HG03520 (cell line): ENCODE results near the gene PIEZO2.
"Not testable (repeated sequence)": the region's sequence is repeated elsewhere in the genome, so short reads cannot be mapped to it uniquely, and the experiment has no call there.

Experiments
- ATAC-seq: cut with Tn5 transposase; IDR thresholded peaks from one replicate; pipeline ENCODE4 v1.9.1; 2021; ENCODE audit warnings: mild to moderate bottlenecking, moderate library complexity; ENCODE audit not compliant: unreplicated experiment

Gene PIEZO2

DNA sequence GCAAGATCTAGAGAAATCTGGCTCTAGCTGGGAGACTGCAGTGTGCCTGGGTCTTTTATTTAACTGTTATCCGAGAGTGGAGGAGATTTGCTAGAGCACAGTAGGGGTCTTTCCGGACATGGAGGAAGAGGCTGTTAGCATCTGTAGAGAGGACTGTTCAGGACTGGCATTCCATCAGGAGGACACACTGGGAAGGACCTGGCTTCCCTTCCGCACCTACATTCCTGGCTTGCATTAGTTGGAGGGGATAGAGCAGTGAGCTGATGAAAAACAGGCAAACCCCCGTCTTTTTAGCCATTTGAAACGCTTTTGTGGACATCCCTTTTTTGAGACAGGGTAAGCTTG, 874 bp upstream of the PIEZO2 start:
- ATAC-seq, result no peak

DNA sequence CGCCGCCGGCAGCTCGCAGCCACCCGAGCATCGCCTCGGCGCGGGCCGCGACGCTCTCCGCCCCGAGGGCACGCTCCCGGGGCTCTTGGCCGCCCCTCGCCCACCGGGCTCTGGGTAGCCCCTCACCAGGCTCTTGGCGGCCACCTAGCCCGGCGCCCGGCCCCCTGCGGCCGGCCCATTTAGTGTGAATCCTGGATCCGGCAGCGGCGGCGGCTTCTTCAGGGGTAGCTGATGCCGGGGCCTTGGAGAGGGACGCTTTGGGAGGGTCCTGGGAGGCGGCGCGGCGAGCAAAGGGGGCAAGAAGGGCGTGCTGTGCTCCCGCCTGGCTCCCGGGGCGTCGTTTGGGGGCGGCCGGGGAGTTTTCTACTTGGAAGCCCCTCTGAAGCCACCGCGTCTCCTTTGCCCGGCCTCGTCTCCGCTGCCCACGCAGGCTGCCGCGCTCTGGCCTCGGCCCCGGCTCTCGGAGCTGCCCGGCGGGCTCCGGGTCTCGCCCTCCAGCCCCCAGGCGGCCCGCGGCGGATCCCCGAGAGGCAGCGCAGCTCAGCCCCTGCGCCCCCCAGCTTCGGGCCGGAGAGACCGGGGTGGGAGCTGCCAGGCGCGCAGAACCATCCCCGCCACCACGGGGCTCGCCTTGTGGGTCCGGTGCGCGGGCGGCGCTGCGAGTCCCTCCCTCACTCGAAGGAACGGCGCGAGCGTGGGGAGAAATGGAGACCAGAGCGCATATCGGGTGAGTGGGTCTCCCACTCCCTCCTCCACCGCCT, 509 bp downstream of the PIEZO2 start:
- no peak for ATAC-seq

DNA sequence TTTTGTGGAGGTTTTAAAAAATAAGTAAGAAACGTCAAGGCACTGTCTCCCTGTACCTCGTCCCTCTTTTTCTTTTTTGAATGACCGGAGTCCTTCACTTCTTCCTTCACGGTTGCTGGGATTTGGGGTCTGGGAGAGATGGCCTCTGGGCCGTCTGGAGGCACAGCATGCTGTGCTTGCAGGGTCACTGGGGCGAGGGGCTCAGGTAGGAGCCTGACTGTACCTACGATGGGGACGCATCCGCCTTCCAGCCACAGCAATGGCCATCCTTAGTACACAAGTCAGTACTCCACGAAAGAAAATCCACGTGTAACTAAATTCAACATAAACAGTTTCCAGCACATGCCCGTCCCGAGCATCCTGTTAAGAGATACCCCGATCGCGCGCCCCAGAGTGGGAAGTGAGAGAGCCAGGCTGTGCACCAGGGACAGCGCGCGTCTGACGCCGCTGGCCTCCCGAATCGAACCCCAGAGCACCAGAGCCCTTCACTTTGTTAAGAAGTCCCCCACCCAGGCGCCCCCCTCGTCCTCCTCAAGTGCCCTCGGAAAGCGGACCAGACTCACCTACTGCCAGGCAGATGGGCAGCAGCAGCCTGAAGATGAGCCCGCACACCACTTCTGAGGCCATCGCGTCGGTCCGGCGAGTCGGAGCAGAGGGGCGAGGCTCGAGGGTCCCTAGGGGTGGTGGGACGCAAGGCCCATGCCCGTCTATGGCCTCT, 1.2 kb downstream of the PIEZO2 start:
- ATAC-seq, result no peak

DNA sequence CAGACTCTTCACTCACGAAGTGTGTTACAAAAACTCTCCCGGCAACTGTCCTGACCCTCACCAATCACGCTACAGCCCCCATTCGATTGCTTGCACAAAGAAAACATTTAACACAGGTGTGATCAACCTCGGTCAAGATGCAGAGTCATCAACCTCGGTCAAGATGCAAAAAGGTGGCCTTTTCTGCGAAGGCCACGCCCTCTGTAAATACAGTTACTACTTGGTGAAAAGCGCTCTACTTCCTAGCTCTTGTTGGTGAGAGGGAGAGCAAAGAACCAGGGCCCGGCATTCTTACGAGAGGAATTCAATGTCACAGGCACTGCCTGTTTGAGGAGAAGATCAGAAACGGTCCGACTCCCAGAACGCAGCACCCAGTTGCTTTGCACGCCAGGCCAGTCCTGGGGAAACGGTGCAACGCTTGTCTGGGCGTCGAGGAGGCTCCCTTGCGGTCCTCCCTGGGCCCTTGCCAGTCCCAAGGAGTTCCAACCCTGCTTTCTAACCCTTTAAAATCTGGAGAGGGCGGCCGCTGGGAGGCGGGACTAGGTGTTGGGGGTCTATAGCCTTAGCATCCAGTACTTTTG, 1.9 kb downstream of the PIEZO2 start:
- no peak for ATAC-seq

DNA sequence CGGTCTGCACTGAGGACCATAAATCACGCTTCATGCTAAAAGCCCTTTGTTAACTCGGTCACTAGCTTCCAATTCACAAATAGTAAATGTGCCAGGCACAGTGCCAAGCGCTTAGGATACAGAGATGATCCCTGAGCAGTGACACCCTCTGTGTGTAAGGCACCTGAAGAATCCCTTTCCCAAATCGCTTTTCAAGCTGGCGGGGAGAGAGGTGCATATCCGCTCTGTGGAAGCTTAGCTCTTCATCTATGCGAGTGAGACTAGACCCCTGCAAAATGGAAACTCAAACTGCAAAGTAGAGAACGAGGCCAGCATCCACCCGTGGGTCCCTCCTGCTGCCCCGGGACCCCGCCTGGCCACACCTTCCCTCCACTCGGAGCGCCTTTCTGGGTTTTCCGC, 2.4 kb downstream of the PIEZO2 start:
- ATAC-seq, result no peak

DNA sequence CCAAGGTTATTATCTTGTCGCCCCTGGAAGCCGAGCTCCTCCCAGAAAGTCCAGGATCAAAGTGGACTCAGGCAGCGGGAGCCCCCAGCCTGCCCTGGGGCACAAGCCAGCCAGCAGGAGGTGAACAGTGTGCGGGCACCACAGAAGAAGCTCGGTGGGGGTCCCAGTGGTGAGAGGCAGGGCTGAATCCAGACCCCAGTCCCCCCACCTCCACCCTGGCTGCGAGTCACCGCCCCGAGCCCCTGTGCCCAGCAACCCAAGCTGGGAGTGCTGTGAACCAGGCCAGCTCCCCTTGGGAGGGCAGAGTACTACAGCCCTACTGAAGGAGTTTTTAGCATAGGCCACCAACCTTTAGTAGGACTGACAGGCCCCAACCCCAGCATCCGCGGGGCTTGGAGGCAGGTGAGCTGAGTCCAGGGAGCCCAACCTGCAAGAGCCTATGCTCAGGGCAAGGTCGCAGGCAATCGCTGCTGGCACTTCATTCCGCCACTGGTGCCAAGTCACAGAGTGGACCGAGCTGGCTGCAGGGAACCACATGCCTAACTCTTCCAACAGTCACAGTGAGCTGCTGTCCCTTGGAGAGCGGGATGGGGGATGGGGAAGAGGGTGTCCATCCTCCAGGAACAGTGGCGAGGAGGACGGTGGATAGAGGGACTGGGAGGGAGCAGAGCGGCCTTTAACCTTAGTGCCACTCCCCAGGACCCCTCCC, 3.0 kb downstream of the PIEZO2 start:
- no peak for ATAC-seq

DNA sequence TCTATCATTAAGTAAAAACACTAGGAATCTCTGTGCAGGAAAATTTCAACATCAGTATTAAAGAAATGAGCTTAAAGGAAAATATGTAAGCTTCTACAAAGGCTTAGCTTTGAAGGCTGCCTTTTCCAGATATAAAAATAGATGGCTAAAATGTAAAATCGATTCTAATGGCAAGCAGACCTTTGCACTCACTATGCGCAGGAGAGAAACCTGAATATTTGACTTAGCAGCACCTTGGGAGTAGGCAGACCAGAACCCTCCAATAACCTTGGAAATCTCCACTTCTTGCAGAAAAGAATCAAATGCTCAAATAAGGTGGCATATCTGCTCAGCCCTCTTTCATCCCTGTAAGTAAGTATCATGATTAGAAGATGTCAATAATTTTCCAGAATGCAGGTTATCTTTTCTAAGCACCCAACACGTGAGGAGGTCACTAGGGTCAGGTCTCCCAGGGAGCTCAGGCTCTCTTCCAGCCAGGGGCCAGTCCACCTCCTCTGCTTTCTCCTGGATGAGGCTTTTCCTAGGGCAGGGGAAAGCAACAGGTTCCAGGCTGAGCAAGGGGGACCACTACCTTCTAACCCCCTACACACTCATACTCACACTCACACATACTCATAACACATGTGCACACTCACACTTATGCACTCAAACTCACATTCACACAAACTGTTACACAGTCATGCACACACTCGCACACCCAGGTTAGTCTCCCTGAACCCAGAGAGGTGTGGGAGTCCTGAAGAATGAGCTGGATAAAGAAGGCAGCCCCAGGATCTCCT, 3.8 kb downstream of the PIEZO2 start:
- ATAC-seq, result no peak

DNA sequence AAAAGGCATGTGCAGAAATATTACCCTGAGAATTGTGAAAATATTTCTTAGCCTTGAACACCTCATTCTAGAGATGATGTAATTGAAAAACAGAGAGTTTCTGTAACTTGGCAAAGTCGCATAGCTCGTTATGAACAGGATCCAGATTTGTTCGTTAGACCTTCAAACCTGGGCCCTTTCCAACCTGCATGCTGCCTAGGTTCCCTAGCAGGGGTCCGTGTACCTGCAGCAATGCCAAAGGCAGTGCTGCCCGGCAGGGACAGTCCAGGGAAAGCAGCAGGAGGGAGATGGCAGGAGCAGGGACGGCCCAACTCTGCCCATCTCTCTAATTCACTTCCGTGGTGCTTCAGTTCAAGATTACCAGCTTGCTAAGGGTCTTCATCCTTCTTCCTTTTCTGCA, 12.0 kb downstream of the PIEZO2 start:
- ATAC-seq, result no peak

DNA sequence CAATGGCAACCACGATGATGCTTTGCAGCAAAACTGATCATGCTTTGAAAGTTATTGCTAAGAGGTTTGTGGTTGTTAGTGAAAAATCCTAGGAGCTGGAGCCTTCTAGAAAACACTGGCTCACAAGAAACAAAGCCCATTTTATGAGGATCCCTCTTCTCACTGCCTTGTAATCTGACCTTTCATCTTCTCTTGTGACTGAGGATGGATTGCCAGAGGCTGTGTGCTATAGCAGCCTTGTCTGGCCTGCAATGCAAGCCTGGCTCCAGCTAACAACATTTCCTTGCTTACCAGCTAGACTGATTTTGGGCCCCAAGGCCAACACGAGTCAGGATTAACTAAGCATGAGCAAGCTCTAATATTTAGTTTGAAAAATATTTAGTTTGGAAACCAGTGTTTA, 13.1 kb downstream of the PIEZO2 start:
- ATAC-seq, result no peak

DNA sequence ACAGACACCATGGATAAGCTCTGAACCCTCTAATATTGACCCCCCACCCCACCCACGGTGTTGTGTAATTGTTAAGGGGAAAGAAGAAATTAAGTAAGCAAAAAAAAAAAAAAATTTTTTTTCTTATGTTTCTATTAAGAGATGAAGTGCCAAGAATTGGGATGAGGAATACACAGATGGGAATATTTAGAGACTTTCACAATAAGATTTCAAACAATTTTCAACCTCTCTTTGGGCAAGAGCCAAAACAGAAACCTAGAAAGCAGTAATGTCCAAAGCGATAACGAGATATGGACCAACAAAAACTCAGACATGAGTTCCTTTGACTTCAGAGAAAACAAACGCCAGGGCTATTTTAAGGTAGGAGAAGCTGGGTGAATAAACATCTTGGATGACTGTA, 14.4 kb downstream of the PIEZO2 start:
- ATAC-seq, result no peak

DNA sequence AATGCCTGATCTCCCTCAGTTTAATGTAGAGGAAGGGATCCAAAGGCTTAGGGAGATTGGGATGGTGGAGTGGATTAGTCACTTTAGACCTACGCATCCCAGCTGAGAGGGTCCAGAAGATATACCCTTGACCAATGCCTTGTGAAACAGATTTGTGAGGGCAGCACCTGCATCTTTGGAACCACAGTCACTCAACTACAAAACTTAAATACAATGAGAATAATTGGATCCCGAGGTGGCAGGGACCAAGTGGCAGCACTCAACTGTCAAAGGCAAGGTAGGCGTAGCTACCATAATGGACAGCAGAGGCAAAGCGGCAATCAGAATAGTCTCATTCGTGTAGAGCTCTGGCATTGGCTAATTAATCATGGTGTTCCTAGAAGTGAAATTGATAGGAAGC, 20.3 kb downstream of the PIEZO2 start:
- not testable (repeated sequence) for ATAC-seq

DNA sequence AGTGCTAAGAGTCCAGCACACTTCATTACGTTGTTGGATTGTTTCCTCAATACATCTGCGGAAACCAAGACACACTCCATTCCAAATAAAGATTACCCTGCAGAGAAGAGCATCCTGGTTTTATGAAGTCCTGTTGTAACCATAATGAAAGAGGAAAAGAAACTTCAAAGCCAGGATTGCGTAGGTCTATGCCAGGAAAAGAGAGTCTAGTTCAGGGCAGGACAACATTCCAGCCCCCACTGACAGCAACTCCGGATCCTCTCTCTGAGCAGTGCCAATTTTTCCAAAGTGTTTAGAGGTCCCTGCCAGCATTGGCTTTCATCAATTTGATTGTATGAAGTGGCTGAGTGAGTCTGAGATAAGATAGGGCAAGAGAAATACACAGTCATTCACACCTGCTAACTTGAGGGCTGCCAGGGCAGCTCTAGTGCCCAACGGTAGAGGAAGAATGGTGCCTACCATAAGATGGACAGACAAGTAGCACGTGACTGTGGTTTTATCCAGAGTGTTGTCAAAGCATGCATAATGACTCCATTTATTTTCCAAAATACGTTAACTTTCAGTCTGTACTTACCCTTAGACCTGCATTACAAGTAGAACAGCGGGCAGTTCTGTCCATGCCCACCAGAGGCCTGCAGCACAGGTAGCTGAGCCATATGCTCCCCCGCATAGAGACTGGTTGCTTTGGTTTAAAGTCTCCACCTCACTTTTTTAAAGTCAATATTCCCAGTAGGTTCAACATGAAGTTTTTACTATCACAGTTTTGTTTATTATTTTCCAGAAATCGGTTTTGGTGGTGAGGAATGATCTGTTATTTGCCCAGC, 23.7 kb downstream of the PIEZO2 start:
- no peak for ATAC-seq

DNA sequence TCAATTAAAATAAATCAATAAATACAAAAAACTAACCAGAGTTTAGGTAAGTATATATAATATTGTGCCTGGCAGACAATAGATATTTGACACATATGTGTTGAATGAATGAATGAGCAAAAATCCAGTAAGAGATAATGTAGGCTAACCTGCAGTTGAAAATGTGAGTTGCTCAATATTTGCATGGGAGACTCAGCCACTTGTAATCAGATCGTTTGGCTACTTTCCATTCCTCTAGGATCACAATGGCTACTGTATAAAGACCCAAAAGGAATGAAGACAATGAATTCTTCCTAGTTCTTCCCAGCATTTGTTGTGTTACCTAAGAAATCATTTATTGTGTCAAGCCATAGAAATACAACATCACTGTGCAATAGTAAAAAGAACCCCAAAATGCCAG, 25.3 kb downstream of the PIEZO2 start:
- ATAC-seq, result no peak

DNA sequence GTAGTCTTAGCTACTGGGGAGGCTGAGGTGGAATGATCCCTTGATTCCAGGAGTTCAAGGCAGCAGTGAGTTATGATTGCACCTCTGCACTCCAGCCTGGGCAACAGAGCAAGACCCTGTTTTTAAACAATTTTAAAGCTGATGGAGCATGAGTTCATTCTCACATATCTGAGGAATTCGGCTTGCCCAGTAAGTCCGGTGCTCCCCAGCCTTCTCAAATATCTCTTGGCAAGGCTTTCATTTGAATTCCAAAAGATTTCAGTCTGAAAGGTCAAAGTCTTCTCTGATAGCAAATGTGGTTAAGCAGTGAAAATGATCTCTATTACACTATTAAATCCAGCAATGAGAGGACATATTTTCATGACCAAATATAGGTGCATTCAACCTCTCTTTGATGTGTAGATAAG, 27.9 kb downstream of the PIEZO2 start:
- ATAC-seq, result no peak

DNA sequence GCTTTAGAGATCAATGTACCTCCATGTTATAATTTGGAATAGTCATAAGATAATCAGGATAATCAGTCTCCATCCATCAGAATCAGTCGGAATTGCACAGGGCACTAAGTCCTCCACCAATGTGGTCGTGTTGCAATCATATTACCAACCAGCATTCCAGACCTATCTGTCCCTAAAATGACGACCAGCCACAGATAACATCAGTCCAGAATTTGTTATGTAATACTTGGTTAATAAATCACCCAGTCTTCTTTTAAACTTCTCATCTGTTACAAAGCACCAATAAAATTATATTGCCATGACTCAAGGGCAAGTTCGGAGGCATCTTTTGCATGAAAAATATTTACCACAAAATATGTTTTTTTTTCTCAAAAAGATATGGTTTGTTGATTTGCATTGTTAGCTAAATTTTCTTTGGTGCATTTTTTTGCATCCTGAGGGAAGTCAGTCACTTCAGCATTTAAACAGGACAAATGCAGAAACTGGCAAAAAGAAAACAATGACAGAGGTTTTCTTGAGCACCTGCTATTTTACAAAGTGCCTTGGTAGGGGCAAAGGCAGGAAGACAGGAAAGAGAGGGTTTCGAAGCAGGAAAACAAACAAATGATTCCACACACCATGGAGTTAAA, 29.3 kb downstream of the PIEZO2 start:
- ATAC-seq, result no peak

DNA sequence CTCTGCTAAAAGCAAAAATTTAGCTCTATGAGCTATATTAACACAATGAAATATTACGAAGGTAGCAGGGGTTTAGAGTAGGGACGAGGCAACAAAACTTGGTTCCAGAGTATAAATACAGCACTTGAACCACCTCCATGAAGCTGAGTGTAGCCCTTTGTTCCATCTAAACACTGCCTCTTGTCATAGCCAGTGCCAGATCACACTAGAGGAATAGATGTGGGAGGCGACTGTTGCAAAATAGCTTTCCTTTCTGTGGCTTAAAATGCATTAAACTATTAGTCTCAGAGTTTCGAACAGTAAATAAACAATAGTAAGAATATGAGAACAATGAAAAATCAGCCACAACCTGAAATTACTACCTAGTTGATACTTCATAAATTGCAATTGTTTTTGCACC, 29.8 kb downstream of the PIEZO2 start:
- no peak for ATAC-seq

DNA sequence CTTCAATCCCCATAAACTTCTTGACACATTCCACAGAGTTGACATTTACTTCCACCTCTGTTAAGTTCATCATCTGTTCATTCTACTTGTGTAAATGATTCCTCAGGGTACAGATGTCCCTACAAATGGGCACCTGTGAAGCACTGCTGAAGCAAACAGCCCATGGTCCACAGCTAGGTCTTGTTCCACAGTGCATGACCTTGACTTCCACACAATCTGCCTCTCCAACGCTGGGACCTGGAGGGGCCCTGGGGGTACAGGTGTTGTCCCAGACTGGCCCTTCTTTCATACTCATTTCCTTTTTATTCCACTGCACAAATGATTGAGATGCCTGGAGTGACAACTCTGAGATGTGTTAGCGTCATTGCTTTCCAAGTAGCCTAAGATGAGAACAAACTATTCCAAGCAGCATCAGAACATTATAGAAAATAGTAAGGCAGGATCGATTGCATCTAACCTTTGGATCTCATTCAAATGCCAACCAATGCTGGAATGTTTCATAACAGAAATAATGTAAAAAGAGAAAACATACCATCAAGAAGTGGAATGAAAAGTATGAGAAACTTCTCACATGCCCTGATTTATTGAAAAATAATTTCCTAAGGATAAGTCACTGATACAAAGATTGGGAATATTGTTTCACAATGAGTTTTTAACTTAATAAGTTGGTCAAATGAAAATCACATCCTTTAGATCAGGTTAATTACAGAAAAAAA, 31.2 kb downstream of the PIEZO2 start:
- ATAC-seq, result no peak

DNA sequence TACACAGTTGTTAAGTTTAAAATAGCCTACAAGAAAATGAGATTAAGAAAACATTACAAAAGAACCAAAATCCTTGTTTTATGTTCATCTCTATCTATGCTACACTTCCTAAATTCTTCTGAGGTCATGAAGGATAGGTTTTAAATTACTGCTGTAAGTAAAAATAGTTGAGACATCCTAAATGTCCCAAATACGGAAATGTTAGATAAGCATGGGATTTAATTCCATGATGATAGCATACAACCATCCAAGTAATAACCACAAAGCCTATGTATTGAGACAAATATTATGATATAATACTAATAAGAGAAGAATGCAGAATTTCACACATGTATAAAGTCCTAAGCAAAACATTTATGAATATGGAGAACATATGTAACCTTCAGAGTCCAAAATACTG, 34.1 kb downstream of the PIEZO2 start:
- no peak for ATAC-seq

DNA sequence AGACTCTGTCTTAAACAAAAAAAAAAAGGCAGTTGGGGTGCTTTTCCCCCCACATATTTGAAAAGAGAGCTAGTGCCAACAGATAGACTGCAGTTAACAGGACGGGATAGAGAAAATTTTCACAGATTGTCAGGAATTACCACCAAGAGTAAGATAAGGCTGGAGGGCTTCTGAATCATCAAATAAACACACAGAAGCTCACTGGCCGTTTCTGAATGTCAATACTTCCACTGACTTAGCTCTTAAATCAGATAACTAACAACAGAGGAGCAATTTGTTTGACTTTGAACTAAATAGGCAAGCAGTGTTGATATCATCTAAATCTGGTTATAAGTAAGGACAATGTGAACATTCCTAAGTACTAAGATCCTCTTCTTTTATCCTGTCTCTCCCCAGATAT, 34.7 kb downstream of the PIEZO2 start:
- no peak for ATAC-seq
